PFSK-1 (cell line): Measurements from ENCODE around the gene STXBP2.

Experiments
- FOXP2 ChIP-seq: optimal IDR thresholded peaks from 2 replicates; pipeline ENCODE3; 2011; ENCODE audit warnings: borderline replicate concordance, control low read depth, inconsistent platforms; ENCODE audit not compliant: insufficient read depth; ENCODE audit errors: extremely low read length, extremely low read depth
- REST ChIP-seq, 2 experiments: IDR thresholded peaks; 2 replicates each; pipeline versions ENCODE4 v1.6.1 to v1.8.0; 2011 to 2012; ENCODE audit warnings: low read depth in 2 of 2, low read length in 2 of 2, control low read depth in 1 of 2, inconsistent platforms in 1 of 2, mild to moderate bottlenecking in 1 of 2, moderate library complexity in 1 of 2; ENCODE audit not compliant: insufficient read depth in 1 of 2

GRCh38 chr19:7589822-7590221, 47.1 kb upstream of the STXBP2 start:
- no peak for TF ChIP-seq FOXP2
- TF ChIP-seq REST (IDR thresholded peaks at IDR 0.05; ENCODE audit: insufficient read depth in 1 of 2, low read depth in 2 of 2, low read length in 2 of 2): no peak
